Liver (tissue), 3 donors: ENCODE results near the gene SPDEF.

Source experiments
- ATF3 ChIP-seq: IDR thresholded peaks from 2 replicates; pipeline ENCODE4 v1.6.1; 2016; ENCODE audit warnings: antibody characterized with exemption
- EGR1 ChIP-seq, 2 donors: IDR thresholded peaks; 2 replicates each; pipeline ENCODE4 v1.6.1; 2016 to 2018; ENCODE audit warnings: antibody characterized with exemption in 2 of 2, low read depth in 2 of 2
- FOXA1 ChIP-seq: IDR thresholded peaks from 2 replicates; pipeline ENCODE4 v1.6.1; 2016; ENCODE audit warnings: antibody characterized with exemption
- JUND ChIP-seq, 2 donors: IDR thresholded peaks; 2 replicates each; pipeline ENCODE4 v1.6.1; 2016; ENCODE audit warnings: antibody characterized with exemption in 2 of 2
- MAX ChIP-seq: IDR thresholded peaks from 2 replicates; pipeline ENCODE4 v1.6.1; 2016; ENCODE audit warnings: antibody characterized with exemption
- YY1 ChIP-seq: IDR thresholded peaks from 2 replicates; pipeline ENCODE4 v1.6.1; 2016; ENCODE audit warnings: antibody characterized with exemption, mild to moderate bottlenecking
- TF ChIP-seq, protein P1 (sequence below): fragments of 150-350 bp; IDR thresholded peaks from 2 replicates; pipeline ENCODE4 v1.5.1; 2017; ENCODE audit warnings: improper control_type of control experiment, low read depth, low read length; ENCODE audit not compliant: missing input control
- TF ChIP-seq, protein P2 (sequence below): IDR thresholded peaks from 2 replicates; pipeline ENCODE4 v1.6.1; 2016; ENCODE audit warnings: antibody characterized with exemption, mild to moderate bottlenecking
- donor health status: healthy.
- donor health status: healthy.

- TF ChIP-seq, protein P1, sequence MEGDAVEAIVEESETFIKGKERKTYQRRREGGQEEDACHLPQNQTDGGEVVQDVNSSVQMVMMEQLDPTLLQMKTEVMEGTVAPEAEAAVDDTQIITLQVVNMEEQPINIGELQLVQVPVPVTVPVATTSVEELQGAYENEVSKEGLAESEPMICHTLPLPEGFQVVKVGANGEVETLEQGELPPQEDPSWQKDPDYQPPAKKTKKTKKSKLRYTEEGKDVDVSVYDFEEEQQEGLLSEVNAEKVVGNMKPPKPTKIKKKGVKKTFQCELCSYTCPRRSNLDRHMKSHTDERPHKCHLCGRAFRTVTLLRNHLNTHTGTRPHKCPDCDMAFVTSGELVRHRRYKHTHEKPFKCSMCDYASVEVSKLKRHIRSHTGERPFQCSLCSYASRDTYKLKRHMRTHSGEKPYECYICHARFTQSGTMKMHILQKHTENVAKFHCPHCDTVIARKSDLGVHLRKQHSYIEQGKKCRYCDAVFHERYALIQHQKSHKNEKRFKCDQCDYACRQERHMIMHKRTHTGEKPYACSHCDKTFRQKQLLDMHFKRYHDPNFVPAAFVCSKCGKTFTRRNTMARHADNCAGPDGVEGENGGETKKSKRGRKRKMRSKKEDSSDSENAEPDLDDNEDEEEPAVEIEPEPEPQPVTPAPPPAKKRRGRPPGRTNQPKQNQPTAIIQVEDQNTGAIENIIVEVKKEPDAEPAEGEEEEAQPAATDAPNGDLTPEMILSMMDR, result no peak
- no peak for TF ChIP-seq MAX
- TF ChIP-seq YY1, result no peak
- no peak for TF ChIP-seq ATF3
- TF ChIP-seq, protein P2, sequence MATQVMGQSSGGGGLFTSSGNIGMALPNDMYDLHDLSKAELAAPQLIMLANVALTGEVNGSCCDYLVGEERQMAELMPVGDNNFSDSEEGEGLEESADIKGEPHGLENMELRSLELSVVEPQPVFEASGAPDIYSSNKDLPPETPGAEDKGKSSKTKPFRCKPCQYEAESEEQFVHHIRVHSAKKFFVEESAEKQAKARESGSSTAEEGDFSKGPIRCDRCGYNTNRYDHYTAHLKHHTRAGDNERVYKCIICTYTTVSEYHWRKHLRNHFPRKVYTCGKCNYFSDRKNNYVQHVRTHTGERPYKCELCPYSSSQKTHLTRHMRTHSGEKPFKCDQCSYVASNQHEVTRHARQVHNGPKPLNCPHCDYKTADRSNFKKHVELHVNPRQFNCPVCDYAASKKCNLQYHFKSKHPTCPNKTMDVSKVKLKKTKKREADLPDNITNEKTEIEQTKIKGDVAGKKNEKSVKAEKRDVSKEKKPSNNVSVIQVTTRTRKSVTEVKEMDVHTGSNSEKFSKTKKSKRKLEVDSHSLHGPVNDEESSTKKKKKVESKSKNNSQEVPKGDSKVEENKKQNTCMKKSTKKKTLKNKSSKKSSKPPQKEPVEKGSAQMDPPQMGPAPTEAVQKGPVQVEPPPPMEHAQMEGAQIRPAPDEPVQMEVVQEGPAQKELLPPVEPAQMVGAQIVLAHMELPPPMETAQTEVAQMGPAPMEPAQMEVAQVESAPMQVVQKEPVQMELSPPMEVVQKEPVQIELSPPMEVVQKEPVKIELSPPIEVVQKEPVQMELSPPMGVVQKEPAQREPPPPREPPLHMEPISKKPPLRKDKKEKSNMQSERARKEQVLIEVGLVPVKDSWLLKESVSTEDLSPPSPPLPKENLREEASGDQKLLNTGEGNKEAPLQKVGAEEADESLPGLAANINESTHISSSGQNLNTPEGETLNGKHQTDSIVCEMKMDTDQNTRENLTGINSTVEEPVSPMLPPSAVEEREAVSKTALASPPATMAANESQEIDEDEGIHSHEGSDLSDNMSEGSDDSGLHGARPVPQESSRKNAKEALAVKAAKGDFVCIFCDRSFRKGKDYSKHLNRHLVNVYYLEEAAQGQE, result no peak
- no peak for TF ChIP-seq JUND (IDR thresholded peaks at IDR 0.05)
- no peak for TF ChIP-seq EGR1 (IDR thresholded peaks at IDR 0.05; ENCODE audit: low read depth in 2 of 2)
- no peak for TF ChIP-seq FOXA1
Measured at GRCh38 chr6:34566830-34567546, 10.9 kb upstream of the SPDEF start.
